NB4 (cell line): ENCODE results near the gene NPFF.

Experiments
- DNase-seq: peaks from one replicate; pipeline ENCODE4 v3.0.0; 2010; ENCODE audit warnings: low read depth
- H3K4me3 ChIP-seq: one replicate; pipeline ENCODE4 v1.5.1; 2011; ENCODE audit warnings: mild to moderate bottlenecking, low read depth, low read length, moderate library complexity
- MYC ChIP-seq: IDR thresholded peaks from 2 replicates; pipeline ENCODE4 v1.6.1; 2011; ENCODE audit warnings: low read depth, low read length
- POLR2A ChIP-seq: IDR thresholded peaks from 2 replicates; pipeline ENCODE4 v1.6.1; 2011; ENCODE audit warnings: mild to moderate bottlenecking; ENCODE audit not compliant: insufficient read length; ENCODE audit errors: extremely low read depth
- TF ChIP-seq, protein P1 (sequence below): IDR thresholded peaks from one replicate; pipeline ENCODE4 v1.5.1; 2012; ENCODE audit warnings: low read depth, low read length
- TF ChIP-seq, protein P2 (sequence below): IDR thresholded peaks from 2 replicates; pipeline ENCODE4 v1.6.1; 2011; ENCODE audit warnings: low read depth, low read length

NPFF gene

DNA sequence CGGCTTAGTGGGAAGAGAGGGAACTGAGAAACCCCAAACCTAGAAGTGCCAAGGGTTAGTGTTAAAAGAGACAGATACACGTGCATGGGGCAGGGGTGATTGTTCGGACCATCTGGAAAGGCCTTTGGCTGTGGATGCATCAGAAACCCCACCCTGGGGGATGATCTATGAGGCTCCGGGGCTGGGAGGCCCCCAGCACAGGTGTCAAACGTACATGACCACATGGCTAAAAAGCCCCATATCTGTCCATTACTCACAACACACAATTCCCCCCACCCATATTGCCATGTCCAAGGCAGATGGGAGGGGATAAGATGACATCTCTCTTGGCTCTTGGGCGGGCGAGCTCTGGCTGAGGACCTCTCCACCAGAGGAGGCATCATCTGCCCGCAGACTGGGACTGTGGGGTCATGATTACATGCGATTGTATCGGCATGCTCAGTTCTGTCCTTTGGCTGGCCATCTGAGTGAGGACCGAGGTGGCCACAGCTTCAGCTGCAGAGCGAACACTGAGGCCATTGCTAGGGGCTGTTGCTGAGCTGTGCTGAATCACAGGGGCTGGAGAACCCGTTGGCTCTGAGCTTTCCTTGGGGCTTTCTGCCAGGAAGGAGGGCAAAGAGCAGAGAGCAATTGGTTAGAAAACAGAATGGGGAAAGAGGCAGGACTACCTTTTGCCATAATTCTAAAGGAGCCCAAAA is 9.6 kb upstream of the NPFF start:
- TF ChIP-seq MYC: no peak
- TF ChIP-seq, protein P1, sequence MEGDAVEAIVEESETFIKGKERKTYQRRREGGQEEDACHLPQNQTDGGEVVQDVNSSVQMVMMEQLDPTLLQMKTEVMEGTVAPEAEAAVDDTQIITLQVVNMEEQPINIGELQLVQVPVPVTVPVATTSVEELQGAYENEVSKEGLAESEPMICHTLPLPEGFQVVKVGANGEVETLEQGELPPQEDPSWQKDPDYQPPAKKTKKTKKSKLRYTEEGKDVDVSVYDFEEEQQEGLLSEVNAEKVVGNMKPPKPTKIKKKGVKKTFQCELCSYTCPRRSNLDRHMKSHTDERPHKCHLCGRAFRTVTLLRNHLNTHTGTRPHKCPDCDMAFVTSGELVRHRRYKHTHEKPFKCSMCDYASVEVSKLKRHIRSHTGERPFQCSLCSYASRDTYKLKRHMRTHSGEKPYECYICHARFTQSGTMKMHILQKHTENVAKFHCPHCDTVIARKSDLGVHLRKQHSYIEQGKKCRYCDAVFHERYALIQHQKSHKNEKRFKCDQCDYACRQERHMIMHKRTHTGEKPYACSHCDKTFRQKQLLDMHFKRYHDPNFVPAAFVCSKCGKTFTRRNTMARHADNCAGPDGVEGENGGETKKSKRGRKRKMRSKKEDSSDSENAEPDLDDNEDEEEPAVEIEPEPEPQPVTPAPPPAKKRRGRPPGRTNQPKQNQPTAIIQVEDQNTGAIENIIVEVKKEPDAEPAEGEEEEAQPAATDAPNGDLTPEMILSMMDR: no peak
- TF ChIP-seq, protein P2, sequence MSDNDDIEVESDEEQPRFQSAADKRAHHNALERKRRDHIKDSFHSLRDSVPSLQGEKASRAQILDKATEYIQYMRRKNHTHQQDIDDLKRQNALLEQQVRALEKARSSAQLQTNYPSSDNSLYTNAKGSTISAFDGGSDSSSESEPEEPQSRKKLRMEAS: no peak
- DNase-seq: no peak
- no peak overlapping the region for H3K4me3 ChIP-seq

DNA sequence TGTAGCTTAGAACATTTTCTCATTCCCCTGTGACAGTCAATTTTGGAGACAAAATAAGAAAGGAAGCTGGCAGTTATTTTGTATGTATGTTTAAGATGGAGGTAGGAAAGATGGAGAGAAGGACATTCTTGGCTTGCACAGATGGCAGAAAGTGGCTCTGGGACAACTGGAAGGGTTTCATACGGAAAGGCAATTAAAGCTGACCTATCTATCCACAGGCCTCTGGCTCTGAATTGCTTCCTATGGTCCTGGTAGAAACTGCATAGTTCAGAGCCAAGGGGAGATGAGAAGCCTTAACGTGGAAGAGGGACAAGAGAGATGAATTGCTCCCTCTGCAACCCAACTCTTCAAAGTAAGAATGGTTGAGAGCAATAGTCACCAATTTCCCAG is 8.0 kb upstream of the NPFF start:
- no peak for TF ChIP-seq MYC
- TF ChIP-seq, protein P2: no peak
- TF ChIP-seq POLR2A: no peak
- TF ChIP-seq, protein P1: no peak
- no peak overlapping the region for H3K4me3 ChIP-seq
- DNase-seq: no peak

GRCh38 chr12:53514628-53515290 is 7.5 kb upstream of the NPFF start:
- no peak for TF ChIP-seq POLR2A
- TF ChIP-seq, protein P2: no peak
- no peak for DNase-seq
- H3K4me3 ChIP-seq: no peak overlapping the region

DNA sequence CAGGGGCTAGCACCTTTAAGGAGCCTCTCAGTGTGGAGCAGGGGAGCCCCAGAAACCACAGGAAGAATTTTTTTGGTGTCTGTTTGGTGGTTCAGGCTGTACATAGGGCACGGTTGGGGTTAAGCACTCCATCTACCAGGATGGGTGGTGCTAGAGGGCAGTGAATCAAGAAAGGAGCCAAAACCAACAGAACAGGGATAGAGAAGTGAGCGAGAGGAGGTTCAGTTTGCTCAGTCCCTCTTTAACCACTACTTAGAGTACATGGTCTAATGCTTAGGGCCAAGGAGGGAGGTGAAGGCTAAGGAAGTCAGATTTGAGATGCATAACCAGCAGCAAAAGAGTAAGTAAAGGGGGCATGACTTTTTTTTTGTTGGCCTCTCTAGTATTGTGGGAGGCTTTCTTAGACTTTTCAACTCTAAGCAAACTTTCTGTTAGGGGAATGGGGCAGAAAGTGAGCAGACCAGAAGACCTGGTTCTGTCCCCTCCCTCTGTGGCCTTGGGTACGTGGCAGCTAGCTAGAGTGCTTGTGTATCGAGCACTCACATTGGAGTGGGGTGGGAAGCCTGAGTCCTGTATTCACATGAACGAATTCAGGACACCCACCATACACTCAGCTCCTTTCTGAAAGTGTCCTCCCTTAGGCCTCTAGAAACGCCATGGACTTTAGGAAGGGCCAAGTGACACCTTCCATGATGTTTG is 6.6 kb upstream of the NPFF start:
- TF ChIP-seq, protein P1: no peak
- TF ChIP-seq POLR2A (no peak), MYC (no peak)
- TF ChIP-seq, protein P2: no peak
- no peak overlapping the region for H3K4me3 ChIP-seq
- DNase-seq: no peak

DNA sequence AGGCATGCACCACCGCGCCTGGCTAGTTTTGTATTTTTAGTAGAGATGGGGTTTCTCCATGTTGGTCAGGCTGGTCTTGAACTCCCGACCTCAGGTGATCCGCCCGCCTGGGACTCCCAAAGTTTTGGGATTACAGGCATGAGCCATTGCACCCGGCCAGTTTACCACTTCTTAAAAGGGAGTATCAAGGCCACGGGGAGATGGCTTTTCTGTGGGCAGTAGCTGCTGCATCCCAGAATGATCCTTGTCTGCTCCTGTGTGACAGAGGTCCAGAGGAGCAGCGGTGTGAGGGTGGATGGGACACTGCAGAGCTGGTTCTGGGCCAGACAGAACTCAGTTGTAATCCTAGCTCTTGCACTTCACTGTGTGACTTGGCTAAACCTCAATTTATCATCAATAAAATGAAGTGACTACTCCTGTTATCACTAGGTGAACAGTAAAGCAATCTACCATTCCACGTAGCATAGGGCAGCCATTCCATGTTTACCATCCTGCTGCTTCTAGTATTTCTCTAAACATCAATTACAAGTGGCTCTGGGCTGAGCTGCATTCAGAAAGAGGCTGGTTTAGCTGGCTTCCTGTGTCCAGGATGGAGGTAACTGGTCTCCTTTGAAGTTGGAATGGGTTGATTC is 3.0 kb upstream of the NPFF start:
- DNase-seq: no peak
- no peak overlapping the region for H3K4me3 ChIP-seq
- TF ChIP-seq, protein P2: no peak
- TF ChIP-seq, protein P1: no peak
- no peak for TF ChIP-seq POLR2A
- TF ChIP-seq MYC: no peak
